HG03039 (cell line): Measurements from ENCODE around the gene SCYL2.

Experiments used
- ATAC-seq: cut with Tn5 transposase; IDR thresholded peaks from one replicate; pipeline ENCODE4 v1.9.1; 2021; ENCODE audit warnings: mild to moderate bottlenecking, moderate library complexity; ENCODE audit not compliant: unreplicated experiment

The SCYL2 gene

DNA sequence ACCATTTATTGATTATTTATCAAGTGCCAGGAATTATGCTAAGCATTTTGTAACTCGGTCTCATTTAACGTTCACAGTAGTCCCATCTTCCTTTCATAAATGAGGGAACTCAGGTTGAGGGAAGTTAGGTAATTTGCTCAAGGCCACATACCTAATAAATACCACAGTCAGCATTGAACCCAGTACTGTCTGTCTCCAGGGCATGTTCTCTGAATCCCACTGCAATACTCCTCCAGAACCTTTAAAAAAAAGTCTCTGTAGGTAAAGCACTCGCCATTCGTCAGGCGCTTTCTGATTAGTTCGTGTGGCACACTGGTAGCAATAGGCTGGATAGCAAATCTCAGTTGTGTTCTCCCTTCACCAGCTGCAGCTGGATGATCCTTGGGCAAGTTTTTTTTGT lies 104.2 kb downstream of the SCYL2 start:
- no peak for ATAC-seq

- no peak for ATAC-seq
Measured at GRCh38 chr12:100372853-100373640, 106.1 kb downstream of the SCYL2 start.

DNA sequence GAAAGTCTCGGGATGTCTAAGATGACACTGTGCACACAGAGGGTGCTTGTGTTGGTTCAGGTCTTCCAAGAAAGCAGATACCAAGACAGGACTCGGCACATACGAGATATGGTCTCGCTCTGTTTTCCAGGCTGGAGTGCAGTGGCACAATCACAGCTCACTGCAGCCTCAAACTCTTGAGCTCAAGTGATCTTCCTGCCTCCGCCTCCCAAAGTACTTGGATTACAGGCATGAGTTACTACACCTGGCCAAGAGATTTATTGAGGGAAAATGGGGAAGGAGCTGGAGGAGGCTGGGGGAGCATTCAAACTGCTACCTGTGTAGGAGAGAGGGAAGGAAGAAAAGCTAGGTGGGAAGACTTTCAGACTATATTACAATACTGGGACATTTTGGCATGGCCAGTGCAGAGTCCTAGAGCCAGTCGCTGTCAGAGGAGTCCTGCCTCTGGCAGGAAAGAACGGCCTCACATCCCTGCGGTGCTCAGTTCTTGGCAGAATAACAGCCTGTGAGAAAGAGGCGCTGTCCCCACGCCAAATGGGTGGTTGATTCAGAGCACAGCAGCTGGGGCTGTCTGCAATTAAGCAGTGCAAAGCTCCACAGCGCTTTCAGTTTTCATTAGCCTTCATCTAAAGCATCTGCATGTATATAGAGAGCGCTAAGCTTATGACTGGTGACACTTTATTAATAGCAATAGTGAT lies 108.2 kb downstream of the SCYL2 start:
- no peak for ATAC-seq

- ATAC-seq: no peak
Measured at GRCh38 chr12:100376161-100376560, 109.2 kb downstream of the SCYL2 start.

GRCh38 chr12:100381379-100381778 lies 114.4 kb downstream of the SCYL2 start:
- ATAC-seq: no peak

GRCh38 chr12:100382338-100382737 lies 115.4 kb downstream of the SCYL2 start:
- no peak for ATAC-seq

DNA sequence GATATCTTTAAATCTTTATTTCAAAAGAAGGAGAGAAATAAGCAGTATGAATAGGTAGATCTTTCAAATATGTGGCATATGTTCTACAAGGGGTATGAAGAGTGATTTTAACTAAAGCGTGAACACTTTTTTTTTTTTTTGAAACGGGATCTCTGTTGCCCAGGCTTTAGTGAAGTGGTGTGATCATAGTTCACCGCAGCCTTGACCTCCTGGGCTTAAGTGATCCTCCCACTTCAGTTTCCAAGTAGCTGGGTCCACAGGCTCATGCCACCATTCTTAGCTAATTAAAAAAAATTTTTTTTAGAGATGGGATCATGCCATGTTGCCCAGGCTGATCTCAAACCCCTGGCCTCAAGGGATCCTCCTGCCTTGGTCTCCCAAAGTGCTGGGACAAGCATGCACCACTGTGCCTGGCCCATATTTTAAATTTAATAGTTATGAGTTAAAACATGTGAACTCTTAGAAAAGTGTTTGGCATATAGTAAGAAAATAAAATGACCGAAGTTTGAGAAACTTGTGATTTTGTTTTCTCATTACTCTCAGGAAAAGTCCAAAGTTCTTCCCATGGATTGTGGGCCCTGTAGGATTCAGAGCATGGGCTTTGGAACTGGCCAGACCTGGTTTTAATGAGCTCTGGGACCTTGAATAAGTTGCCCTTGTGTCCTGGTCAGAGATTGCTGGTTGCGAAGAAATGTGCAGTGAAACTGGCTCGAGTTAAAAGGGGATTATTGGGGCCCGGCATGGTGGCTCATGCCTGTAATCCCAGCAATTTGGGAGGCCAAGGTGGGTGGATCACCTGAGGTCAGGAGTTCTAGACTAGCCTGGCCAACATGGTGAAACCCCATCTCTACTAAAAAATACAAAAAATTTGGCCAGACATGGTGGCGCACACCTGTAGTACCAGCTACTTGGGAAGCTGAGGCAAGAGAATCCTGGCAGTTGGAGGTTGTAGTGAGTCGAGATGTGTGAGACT lies 116.9 kb downstream of the SCYL2 start:
- ATAC-seq: no peak

DNA sequence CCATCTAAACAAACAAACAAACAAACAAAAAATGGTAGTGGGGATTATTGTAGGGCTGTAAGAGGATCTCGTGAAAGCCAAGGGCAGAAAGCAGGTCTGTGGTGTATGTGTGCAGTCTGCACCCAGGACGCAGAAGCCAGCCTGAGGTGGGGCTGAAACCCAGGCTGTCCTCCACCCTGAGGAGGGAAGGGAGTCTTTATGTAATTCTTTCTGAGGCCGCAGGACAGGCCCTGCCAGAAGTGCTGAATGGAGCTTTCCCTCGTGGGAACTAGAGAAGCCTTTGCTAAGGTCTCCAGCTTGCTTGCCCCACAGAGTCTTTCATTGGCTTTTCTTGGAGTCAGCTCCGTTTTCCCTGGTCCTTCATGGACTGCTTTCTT lies 117.6 kb downstream of the SCYL2 start:
- no peak for ATAC-seq

DNA sequence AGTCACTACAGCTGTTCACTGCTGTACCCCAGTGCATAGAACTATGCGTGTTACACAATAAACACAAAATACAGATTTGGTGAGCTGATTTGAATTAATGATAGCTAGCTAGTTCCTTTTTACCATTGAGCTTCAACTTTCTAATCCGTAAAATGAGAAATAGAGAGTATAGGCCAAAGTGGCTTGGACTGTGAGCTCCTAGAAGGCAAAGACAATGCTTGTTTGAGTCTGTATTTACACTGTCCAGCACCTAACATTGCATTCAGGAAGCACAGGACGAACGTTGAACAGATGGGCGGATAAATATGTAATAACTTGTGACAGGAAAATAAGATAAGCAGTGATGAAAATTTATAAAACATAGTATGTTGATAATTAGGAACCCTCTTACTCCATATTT lies 121.4 kb downstream of the SCYL2 start:
- ATAC-seq: no peak
